Activated CD4-positive, CD25-positive, alpha-beta regulatory T cell treated with anti-CD3 and anti-CD28 coated beads, Interleukin-2, amount 50 U/mL, for 24 hours (primary cell): ENCODE results near the gene IGFLR1.

ENCODE experiments used
- ATAC-seq, 2 donors: fragments of 150-1000 bp; cut with Tn5 transposase; one replicate each; pipeline ENCODE4 v1.10.0; 2021; ENCODE audit warnings: mild to moderate bottlenecking in 1 of 2, moderate library complexity in 1 of 2

The IGFLR1 gene

GRCh38 chr19:35755550-35756376 lies 13.5 kb upstream of the IGFLR1 start:
- no peak for ATAC-seq

- ATAC-seq = no peak
Measured at GRCh38 chr19:35755131-35755549, 12.9 kb upstream of the IGFLR1 start.

- no peak for ATAC-seq
Measured at GRCh38 chr19:35754370-35755130, 12.3 kb upstream of the IGFLR1 start.

- ATAC-seq = no peak
Measured at GRCh38 chr19:35753634-35754369, 11.6 kb upstream of the IGFLR1 start.

- no peak for ATAC-seq
Measured at GRCh38 chr19:35752746-35753350, 10.6 kb upstream of the IGFLR1 start.

- ATAC-seq = no peak
Measured at GRCh38 chr19:35751839-35752745, 9.8 kb upstream of the IGFLR1 start.

GRCh38 chr19:35750167-35750566 lies 7.9 kb upstream of the IGFLR1 start:
- no peak for ATAC-seq

GRCh38 chr19:35748106-35749020 lies 6.1 kb upstream of the IGFLR1 start, which contains the start of gene LIN37:
TSS of gene LIN37 (plus strand) at chr19:35748576. CDS start at chr19:35748725, 149 bp downstream.
- ATAC-seq = peak; percentile 76 to 79

GRCh38 chr19:35746531-35746930 lies 4.3 kb upstream of the IGFLR1 start:
- ATAC-seq = no peak

GRCh38 chr19:35746087-35746462 lies 3.8 kb upstream of the IGFLR1 start:
- ATAC-seq = no peak

- peak; percentile 56 to 65 for ATAC-seq
Measured at GRCh38 chr19:35745328-35746086, 3.3 kb upstream of the IGFLR1 start, which contains the start of the genes PSENEN and U2AF1L4. TSS of gene PSENEN (plus strand) at chr19:35745651. CDS start at chr19:35745931, 280 bp downstream. TSS of gene U2AF1L4 (minus strand) at chr19:35745418. CDS start at chr19:35745391, 27 bp downstream.

- peak; percentile 55 to 60 for ATAC-seq
Measured at GRCh38 chr19:35744430-35745327, 2.4 kb upstream of the IGFLR1 start.

GRCh38 chr19:35743640-35744429 lies 1.6 kb upstream of the IGFLR1 start:
- no peak for ATAC-seq

- no peak for ATAC-seq
Measured at GRCh38 chr19:35741203-35741515, 1.1 kb downstream of the IGFLR1 start.

GRCh38 chr19:35740423-35741202 lies 1.6 kb downstream of the IGFLR1 start:
- peak; percentile 67 to 68 for ATAC-seq

- peak; percentile 2 to 8 for ATAC-seq
Measured at GRCh38 chr19:35740108-35740422, 2.2 kb downstream of the IGFLR1 start.
